Neuron (in vitro differentiated cells): ENCODE data around the gene ARHGAP10.

ENCODE experiments used
- H2AFZ ChIP-seq: one replicate; pipeline ENCODE4 v1.6.1; 2013; ENCODE audit warnings: low read depth, mild to moderate bottlenecking, inconsistent platforms, low read length, moderate library complexity
- H3K27me3 ChIP-seq: one replicate; pipeline ENCODE4 v1.6.1; 2013; ENCODE audit warnings: low read length; ENCODE audit not compliant: insufficient read depth
- H3K36me3 ChIP-seq: one replicate; pipeline ENCODE4 v1.6.1; 2013; ENCODE audit warnings: low read length; ENCODE audit not compliant: insufficient read depth
- H3K4me1 ChIP-seq: one replicate; pipeline ENCODE4 v1.6.1; 2013; ENCODE audit warnings: low read length; ENCODE audit not compliant: insufficient read depth
- H3K4me3 ChIP-seq: 2 replicates; pipeline ENCODE4 v1.5.1; 2013; ENCODE audit warnings: mild to moderate bottlenecking, low read length, moderate library complexity
- H3K9me3 ChIP-seq: one replicate; pipeline ENCODE4 v1.6.1; 2013; ENCODE audit warnings: low read length

ARHGAP10 gene

DNA sequence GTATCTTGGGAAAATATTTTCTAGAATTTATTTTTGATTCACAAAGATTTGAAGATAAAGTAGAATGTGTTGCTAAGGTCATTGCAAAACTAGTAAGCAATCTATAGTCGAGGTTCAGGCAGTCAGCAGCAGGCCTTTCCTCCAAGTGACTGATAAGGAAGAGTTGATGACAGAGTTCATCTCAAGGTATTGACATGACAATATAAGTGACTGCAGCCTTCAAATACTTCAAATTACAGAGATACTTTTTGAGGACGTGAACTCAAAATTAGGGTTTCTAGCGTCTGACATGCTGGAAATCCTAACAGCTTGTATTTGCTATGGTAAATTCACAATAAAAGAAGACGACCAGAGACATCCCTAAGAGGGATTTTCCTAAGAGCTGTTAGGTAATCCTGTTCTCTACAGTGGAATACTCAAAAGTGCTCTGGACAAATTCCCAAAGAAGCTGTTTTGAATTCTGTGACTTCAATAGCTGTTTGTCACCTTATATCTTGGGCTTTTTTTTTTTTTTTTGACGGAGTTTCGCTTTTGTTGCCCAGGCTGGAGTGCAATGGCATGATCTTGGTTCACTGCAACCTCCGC, 7.4 kb downstream of the ARHGAP10 start:
- Histone ChIP-seq H3K9me3 (no peaks in the 10 kb centered on the region), H3K36me3 (no peaks in the 10 kb centered on the region), H3K4me1 (peaks cover 2% of the 10 kb centered on the region), H3K27me3 (peaks cover 14% of the 10 kb centered on the region), H2AFZ (no peak overlapping the region), H3K4me3 (no peak overlapping the region)

DNA sequence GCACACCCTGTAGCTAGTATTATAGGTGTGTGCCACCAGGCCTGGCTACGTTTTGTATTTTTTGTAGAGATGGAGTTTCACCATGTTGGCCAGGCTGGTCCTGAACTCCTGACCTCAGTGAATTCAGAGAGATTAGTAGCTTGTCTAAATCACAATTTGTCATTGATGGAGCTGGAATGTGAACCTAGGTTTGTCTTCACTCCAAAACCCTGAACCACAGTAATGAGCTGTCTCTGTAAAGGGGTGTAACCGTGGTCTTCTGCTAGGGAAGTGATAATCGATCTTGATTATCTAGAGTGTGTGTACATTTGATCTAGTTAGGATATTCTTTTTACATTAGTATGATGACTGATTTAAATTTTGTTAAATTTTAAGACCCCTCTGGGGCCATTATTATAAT, 8.3 kb downstream of the ARHGAP10 start:
- no peak overlapping the region for H3K4me3 ChIP-seq
- peaks cover 2% of the 10 kb centered on the region for H3K4me1 ChIP-seq
- no peaks in the 10 kb centered on the region for H3K9me3 ChIP-seq
- no peaks in the 10 kb centered on the region for H3K36me3 ChIP-seq
- no peak overlapping the region for H2AFZ ChIP-seq
- H3K27me3 ChIP-seq = peaks cover 6% of the 10 kb centered on the region

DNA sequence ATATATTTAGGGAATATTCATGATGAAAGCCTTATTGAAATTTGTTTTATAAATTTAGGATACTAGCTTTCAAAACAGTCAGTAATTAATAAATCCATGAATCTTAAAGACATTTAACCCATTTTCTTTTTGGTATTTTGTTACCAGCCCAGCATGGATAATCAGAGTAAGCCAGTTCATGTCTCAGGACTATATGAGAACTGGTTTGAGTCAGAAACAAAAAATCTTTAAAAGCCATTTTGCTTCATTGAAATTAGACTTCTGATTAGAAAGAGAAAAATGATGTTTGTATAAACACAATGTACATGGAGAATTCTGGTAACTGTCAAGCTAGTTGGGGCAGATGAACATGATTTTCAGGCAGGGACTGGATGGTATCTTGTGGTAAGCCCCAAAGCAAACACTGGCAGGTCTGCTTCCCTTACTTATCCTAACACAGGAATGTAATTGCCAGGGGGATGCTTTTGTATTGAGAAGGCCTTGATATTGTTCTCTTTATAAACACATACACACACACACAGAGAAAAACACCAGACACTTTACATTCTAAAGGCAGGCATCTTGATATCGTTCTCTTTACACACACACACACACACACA, 9.4 kb downstream of the ARHGAP10 start:
- H3K27me3 ChIP-seq = no peaks in the 10 kb centered on the region
- no peaks in the 10 kb centered on the region for H3K36me3 ChIP-seq
- no peak overlapping the region for H3K4me3 ChIP-seq
- H3K9me3 ChIP-seq = no peaks in the 10 kb centered on the region
- H3K4me1 ChIP-seq = peaks cover 2% of the 10 kb centered on the region
- H2AFZ ChIP-seq = no peak overlapping the region

DNA sequence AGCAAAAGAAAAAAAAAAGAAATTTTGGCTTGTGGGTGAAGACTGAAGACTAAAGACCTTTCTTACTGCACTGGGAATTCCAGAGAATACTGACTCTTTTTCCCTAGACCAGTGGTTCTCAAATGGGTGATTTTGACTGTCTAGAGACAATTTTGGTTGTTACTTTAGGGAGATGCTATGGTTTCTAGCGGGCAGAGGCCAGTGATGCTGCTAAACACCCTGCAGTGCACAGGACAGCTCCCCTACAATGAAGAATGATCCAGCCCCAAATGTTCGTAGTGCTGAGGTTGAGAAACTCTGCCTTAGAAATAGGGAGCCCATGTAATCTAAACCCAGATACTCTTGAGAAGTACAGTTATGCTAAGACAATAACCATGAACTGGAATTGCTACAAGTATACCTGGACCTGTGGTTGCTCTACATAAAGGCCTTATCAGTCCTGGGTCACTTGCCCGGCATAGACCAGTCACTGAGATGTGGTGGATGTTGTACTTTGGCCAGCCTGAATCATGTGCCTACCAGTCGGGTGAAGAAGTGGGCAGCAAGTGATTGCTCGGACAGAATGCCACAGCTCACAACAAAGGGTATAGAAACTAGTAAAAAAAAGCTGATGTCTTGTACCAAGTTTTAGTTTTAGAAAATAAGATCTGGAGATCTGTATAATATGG, 16.0 kb downstream of the ARHGAP10 start:
- no peaks in the 10 kb centered on the region for H3K9me3 ChIP-seq
- no peaks in the 10 kb centered on the region for H3K4me1 ChIP-seq
- no peaks in the 10 kb centered on the region for H3K36me3 ChIP-seq
- no peak overlapping the region for H3K4me3 ChIP-seq
- H3K27me3 ChIP-seq = no peaks in the 10 kb centered on the region
- H2AFZ ChIP-seq = no peak overlapping the region

DNA sequence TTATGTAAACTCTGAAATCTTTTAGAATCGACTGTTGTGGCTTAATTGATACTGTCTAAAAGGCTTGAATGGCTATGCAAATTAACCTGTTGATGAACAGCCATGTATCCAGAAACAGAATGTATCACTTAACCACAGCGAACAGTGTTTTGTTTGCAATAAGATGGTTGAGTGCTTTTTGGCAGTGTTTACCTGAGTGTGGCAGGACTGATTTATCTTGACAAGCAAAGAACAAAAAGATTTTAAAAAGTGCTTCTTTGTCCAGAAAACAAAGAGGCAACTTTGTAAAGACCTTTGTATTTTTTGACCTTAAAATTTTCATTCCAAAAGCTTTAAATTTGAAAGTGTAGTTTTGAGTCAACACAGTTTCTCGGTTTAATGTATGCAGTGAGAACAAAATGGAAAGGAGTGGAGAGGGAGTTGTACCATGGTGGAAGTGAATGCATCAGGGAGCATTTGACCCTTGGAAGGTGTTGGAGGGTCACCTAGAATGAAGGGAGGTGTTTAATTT, 18.0 kb downstream of the ARHGAP10 start:
- no peaks in the 10 kb centered on the region for H3K36me3 ChIP-seq
- no peak overlapping the region for H2AFZ ChIP-seq
- no peak overlapping the region for H3K4me3 ChIP-seq
- no peaks in the 10 kb centered on the region for H3K4me1 ChIP-seq
- H3K9me3 ChIP-seq = no peaks in the 10 kb centered on the region
- no peaks in the 10 kb centered on the region for H3K27me3 ChIP-seq

DNA sequence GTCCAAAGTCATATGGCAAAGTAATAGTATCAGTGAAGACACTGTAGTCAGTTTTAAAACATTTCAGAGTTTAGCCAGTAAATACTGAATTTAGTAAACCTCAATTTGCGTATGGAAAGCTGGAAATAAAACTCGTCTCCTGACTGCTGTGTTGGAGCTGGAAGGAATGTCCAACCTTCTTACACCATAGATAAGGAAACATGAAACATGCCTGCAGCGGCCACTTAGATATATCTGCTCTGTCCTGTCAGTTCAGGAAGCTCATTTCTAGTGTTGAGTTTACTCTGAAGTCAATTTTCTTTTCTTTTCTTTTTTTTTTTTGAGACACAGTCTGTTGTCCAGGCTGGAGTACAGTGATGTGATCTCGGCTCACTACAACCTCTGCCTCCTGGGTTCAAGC, 21.2 kb downstream of the ARHGAP10 start:
- no peak overlapping the region for H3K4me3 ChIP-seq
- no peaks in the 10 kb centered on the region for H3K27me3 ChIP-seq
- H2AFZ ChIP-seq = no peak overlapping the region
- H3K36me3 ChIP-seq = no peaks in the 10 kb centered on the region
- no peaks in the 10 kb centered on the region for H3K4me1 ChIP-seq
- no peaks in the 10 kb centered on the region for H3K9me3 ChIP-seq

DNA sequence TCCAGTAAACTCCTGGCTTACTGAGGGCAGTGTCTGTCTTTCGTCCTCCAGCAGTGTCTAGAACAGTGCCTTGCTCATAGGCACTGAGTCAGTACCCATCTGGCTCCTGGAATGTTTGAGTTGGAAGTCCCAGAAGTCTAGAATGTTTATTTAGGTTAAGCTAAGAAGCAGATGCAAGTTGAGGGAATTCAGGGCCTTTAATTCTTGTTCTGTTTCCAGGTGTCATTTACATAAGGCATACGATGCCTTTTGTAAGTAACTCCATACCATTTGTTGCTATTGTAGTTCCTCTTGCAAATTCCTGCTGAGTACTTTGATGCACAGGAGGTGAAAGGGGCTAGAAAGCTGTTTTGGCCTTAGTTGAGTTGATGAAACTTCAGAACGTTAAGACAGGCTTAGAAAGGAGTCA, 22.2 kb downstream of the ARHGAP10 start:
- Histone ChIP-seq H3K4me1 (no peaks in the 10 kb centered on the region), H3K4me3 (no peak overlapping the region), H3K36me3 (no peaks in the 10 kb centered on the region), H3K27me3 (no peaks in the 10 kb centered on the region), H3K9me3 (no peaks in the 10 kb centered on the region), H2AFZ (no peak overlapping the region)

DNA sequence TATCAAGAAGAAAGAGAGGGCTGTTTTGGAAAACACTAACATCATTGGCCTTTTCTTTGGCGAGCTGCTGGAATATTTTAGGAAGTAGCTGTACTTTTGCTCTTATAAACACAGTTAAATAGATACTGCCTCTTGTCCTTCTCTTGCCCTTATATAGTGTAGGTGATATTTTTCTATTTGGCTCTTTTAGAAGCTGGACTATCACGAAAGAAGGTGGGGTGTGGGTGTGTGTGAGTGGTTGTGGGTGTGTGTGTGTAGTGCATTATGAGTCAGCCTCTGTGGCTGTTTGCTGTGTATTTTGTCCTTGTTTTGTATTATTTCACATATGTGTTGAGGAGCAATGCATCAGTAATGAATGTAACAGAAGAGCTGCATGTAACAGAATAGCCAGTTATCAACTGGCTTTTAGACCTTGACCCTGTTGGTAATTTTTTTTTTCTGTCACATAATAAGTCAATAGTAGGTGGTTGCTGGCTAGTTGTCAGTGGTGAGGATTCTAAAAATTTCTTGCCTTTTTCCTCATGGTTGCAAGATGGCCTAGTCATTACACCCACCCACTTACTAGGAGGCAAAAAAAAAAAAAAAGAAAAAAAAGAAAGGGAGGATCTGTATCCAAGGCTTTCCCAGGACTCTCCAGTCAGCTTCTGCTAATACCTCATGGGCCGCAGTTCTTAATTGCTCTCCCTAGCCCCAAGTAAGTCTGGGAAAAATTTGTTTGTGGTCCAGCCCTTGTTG, 23.8 kb downstream of the ARHGAP10 start:
- Histone ChIP-seq H3K9me3 (no peaks in the 10 kb centered on the region), H3K27me3 (no peaks in the 10 kb centered on the region), H3K36me3 (no peaks in the 10 kb centered on the region), H3K4me1 (no peaks in the 10 kb centered on the region), H2AFZ (no peak overlapping the region), H3K4me3 (no peak overlapping the region)

DNA sequence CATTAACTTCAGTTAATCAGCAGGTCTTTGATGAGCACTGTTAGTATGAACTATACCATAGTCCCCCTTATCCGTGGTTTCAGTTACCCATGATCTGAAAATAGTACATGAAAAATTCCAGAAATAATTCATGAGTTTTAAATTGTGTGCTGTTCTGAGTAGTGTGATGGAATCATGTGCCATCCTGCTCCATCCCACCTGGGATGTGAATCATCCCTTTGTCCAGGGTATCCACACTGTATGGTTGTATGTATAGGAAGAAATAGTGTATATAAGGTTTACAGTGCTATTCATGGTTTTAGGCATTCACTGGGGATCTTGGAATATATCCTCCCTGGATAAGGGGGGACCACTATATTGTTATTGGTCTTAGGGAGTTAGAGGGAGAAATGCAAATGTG, 24.5 kb downstream of the ARHGAP10 start:
- Histone ChIP-seq H3K9me3 (no peaks in the 10 kb centered on the region), H3K4me1 (no peaks in the 10 kb centered on the region), H3K36me3 (no peaks in the 10 kb centered on the region), H2AFZ (no peak overlapping the region), H3K4me3 (no peak overlapping the region), H3K27me3 (no peaks in the 10 kb centered on the region)

DNA sequence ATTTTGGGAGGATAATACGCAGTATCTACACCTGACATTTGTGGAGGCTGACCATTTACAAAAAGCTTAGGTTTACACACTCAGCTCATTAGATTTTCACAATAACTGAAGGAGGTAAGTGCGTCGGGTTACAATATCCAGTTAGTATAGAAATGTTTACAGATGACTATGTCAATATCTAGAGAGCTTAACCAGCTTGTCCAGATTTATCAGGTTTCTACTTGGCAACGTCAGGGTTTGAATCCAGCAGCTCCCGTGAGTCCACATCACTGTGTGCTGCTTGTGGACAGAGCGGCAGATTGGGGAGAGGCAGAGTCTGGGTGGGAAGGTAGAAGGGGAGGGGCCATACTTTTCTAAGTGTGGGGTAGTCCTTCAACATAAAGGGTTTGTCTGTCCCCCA, 28.3 kb downstream of the ARHGAP10 start:
- Histone ChIP-seq H3K9me3 (no peaks in the 10 kb centered on the region), H3K27me3 (no peaks in the 10 kb centered on the region), H3K4me3 (no peak overlapping the region), H2AFZ (no peak overlapping the region), H3K4me1 (no peaks in the 10 kb centered on the region), H3K36me3 (no peaks in the 10 kb centered on the region)

DNA sequence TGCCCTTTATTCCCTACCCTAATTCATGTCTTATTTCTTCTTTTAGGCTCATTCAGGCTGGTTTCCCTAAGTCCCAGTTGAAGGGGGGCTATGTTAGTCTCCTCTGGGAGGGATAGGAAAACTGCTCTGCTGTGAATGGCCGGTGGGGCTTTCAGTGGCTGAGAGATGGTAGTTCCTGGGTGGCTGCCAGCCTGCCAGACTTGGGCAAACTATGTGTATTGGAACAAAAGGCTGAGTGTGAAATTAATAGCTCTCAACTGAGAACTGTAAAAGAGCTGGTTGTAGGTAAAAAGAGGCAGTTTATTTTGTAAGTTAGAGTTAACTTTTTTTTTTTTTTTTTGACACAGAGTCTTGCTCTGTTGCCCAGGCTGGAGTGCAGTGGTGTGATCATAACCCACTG, 28.8 kb downstream of the ARHGAP10 start:
- no peaks in the 10 kb centered on the region for H3K27me3 ChIP-seq
- no peak overlapping the region for H3K4me3 ChIP-seq
- H2AFZ ChIP-seq = no peak overlapping the region
- no peaks in the 10 kb centered on the region for H3K9me3 ChIP-seq
- H3K4me1 ChIP-seq = no peaks in the 10 kb centered on the region
- H3K36me3 ChIP-seq = no peaks in the 10 kb centered on the region

DNA sequence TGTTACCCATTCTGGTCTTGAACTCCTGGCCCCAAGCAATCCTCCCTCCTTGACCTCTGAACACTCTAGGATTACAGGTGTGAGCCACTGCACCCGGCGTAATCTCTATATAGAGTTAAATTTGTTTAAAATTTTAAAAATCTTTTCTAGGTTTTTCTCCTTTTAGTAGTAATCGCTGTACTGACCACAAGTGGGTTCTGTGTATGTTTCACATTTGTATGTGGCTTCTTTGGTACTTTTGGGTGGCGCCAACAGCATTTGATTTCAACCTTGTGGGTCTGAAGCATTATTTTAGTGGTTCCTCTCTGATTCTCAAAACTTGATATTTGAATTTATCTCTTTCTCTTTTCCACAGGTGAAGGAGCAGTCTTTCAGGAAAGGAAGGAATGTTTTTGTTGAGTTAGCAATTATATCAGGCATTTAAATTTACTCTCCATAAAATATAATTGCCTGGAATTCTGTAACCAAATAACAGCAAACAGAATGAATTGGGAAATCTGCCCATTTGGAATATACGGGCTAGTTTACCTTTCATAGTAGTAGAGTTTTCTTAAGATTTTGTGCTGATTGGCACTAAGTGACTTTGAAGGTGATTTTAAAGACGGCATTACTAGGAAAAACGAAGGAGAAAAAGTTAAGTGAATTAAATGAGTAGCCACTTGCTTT, 29.5 kb downstream of the ARHGAP10 start:
- no peaks in the 10 kb centered on the region for H3K27me3 ChIP-seq
- H3K36me3 ChIP-seq = no peaks in the 10 kb centered on the region
- no peak overlapping the region for H2AFZ ChIP-seq
- no peaks in the 10 kb centered on the region for H3K4me1 ChIP-seq
- no peak overlapping the region for H3K4me3 ChIP-seq
- no peaks in the 10 kb centered on the region for H3K9me3 ChIP-seq

DNA sequence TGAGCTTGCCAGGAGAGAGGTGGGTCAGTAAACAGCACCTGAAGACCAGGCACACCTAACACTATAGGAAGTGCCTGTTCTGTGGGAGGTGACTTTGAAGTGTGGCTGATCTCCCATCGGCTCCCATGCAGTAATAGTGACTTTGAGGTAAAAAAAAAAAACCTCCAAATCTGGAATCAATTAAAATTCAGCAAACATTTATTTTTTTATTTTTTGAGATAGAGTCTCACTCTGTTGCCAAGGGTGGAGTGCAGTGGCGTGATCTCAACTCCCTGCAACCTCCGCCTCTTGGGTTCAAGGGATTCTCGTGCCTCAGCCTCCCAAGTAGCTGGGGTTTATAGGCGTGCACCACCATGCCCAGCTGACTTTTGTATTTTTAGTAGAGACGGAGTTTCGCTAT, 32.4 kb downstream of the ARHGAP10 start:
- no peak overlapping the region for H3K4me3 ChIP-seq
- no peak overlapping the region for H2AFZ ChIP-seq
- no peaks in the 10 kb centered on the region for H3K36me3 ChIP-seq
- no peaks in the 10 kb centered on the region for H3K4me1 ChIP-seq
- H3K9me3 ChIP-seq = no peaks in the 10 kb centered on the region
- H3K27me3 ChIP-seq = no peaks in the 10 kb centered on the region
